A549 treated with AZD9567 at 1 μM for 4 hours (cell line): Measurements from ENCODE around the gene HTR1E. TPM values are rescaled to one million over a fixed set of nuclear protein-coding genes. Genes with fewer than 3 reads are reported as not detected.

Experiments used
- total RNA-seq: library from RNA; stranded (reverse); fragments of 200-300 nt; extraction: Qiagen RNA extraction; gene quantifications from 5 replicates; pipeline ENCODE4 v1.2.3, GENCODE V29; 2022; ENCODE audit not compliant: insufficient read depth

HTR1E gene, protein sequence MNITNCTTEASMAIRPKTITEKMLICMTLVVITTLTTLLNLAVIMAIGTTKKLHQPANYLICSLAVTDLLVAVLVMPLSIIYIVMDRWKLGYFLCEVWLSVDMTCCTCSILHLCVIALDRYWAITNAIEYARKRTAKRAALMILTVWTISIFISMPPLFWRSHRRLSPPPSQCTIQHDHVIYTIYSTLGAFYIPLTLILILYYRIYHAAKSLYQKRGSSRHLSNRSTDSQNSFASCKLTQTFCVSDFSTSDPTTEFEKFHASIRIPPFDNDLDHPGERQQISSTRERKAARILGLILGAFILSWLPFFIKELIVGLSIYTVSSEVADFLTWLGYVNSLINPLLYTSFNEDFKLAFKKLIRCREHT
- total RNA-seq = not detected in 5 replicates

DNA sequence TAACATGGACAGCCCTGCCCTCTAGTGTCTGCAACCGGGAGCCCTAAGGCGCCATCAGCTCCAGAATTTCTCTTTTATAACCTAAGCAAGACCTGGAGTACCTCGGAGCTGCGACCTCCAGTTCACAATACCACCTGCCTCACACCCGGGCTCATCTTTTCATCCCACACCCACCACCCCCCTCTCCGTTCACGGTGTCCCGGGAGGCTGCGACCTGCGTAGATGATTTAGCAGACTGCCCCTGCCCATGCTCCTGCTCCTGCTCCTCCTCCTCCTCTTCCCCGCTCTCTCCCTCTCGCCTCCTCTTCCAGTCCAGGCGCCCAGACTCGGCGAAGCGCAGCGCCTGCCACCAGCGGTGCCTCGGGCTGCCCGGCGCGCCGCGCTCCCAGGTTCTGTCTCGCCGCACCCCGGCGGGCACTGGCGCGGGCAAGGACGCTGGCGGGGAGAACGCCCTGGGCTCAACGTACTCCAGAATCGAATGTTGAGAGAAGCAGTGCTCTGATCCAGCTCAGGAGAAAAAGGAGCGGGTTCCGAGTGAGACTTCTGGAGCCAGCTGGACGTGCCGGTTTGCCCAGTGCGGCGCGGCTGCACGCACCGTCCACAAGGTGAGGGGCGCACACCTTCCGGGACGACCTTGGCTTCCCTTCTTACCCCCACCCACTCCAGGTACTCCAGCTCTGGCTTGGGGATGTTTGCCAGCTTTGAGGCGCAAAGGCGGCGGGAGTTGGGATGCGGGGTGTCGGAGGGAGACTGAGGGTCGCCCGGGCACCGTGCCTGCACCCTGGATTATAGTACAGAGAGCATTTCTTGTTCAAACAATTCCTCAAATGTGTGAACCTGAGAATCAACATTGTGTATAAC is at the start of gene HTR1E:
Gene HTR1E (plus strand): TSS at position 310 of the 861 bp plus-strand sequence. CDS start 77,807 bp downstream, outside the sequence.

Other genes with a start within 250 kb of the HTR1E start
- gene CGA, start 157.6 kb downstream of the HTR1E start, total RNA-seq = 0.14 to 0.35 TPM (median 0.24 TPM) in 4 of 5 replicates, not detected in the other
- gene ZNF292, start 218.0 kb downstream of the HTR1E start, total RNA-seq = 2.4 to 8.2 TPM (median 3.0 TPM) in 5 replicates